Measurements from ENCODE around the gene SLC20A1.

SLC20A1 gene

GRCh38 chr2:112712465-112712864, 66.7 kb downstream of the SLC20A1 start:
- no peak for DNase-seq

GRCh38 chr2:112712903-112713584, 67.3 kb downstream of the SLC20A1 start:
- DNase-seq = no peak

Measured in right forelimb (tissue), 1 donor.